Fibroblast of lung (primary cell): Measurements from ENCODE around the gene NSMF. TPM values are rescaled to one million over a fixed set of nuclear protein-coding genes. Genes with fewer than 3 reads are reported as not detected.

Experiments used
- DNase-seq, 2 donors: peaks; one replicate each; pipeline versions ENCODE4 v3.0.0 to v3.0.0-alpha.2; 2010; ENCODE audit warnings: low read depth in 2 of 2
- H2AFZ ChIP-seq: 2 replicates; pipeline ENCODE4 v1.5.1; 2012; ENCODE audit warnings: low read length, control low read depth, inconsistent platforms
- H3K27ac ChIP-seq: 2 replicates; pipeline ENCODE4 v1.5.1; 2011; ENCODE audit warnings: low read length, control low read depth; ENCODE audit not compliant: insufficient read depth
- H3K27me3 ChIP-seq: 2 replicates; pipeline ENCODE4 v1.5.1; 2011; ENCODE audit warnings: mild to moderate bottlenecking, low read length; ENCODE audit not compliant: control insufficient read depth, insufficient read depth
- H3K36me3 ChIP-seq: 2 replicates; pipeline ENCODE4 v1.5.1; 2011; ENCODE audit warnings: low read length; ENCODE audit not compliant: control insufficient read depth, insufficient read depth
- H3K4me1 ChIP-seq: 2 replicates; pipeline ENCODE4 v1.5.1; 2011; ENCODE audit warnings: low read length; ENCODE audit not compliant: control insufficient read depth, insufficient read depth; ENCODE audit errors: extremely low read depth
- H3K4me2 ChIP-seq: 2 replicates; pipeline ENCODE4 v1.5.1; 2011; ENCODE audit warnings: low read length, control low read depth; ENCODE audit not compliant: insufficient read depth; ENCODE audit errors: extremely low read depth
- H3K4me3 ChIP-seq, 4 experiments: fragments of 200-600 bp in 1 of 4; sonication (generic) in 1 of 4; replicated peaks in 1 of 4; 2 replicates each; pipeline ENCODE4 v1.5.1; 2011 to 2016; ENCODE audit warnings: low read length in 4 of 4, low read depth in 3 of 4, mild to moderate bottlenecking in 3 of 4, control low read depth in 2 of 4, inconsistent platforms in 1 of 4, mixed read lengths in 1 of 4; ENCODE audit not compliant: insufficient read depth in 1 of 4; ENCODE audit errors: control extremely low read depth in 1 of 4
- H3K79me2 ChIP-seq: 2 replicates; pipeline ENCODE4 v1.5.1; 2012; ENCODE audit warnings: mild to moderate bottlenecking, low read length, inconsistent platforms; ENCODE audit not compliant: control insufficient read depth, insufficient read depth
- H3K9ac ChIP-seq: 2 replicates; pipeline ENCODE4 v1.5.1; 2011; ENCODE audit warnings: mild to moderate bottlenecking, low read length, control low read depth; ENCODE audit not compliant: insufficient read depth
- H3K9me3 ChIP-seq: 2 replicates; pipeline ENCODE4 v1.5.1; 2012; ENCODE audit warnings: low read depth, low read length; ENCODE audit not compliant: control insufficient read depth, insufficient read depth
- H4K20me1 ChIP-seq: 2 replicates; pipeline ENCODE4 v1.5.1; 2011; ENCODE audit warnings: low read length; ENCODE audit not compliant: control insufficient read depth, insufficient read depth; ENCODE audit errors: extremely low read depth
- CTCF ChIP-seq, 2 donors: IDR thresholded peaks in 1 of 2; conservative IDR thresholded peaks in 1 of 2; 1 replicate in 1 of 2; 2 replicates in 1 of 2; pipeline ENCODE4 v1.5.1; 2011 to 2012; ENCODE audit warnings: low read length in 2 of 2, control low read depth in 1 of 2, inconsistent platforms in 1 of 2, low read depth in 1 of 2, mild to moderate bottlenecking in 1 of 2
- EZH2 ChIP-seq: IDR thresholded peaks from 2 replicates; pipeline ENCODE4 v1.5.1; 2012; ENCODE audit warnings: low read length, control low read depth, mild to moderate bottlenecking; ENCODE audit errors: missing control alignments
- polyA plus RNA-seq, 2 donors: library from polyadenylated mRNA; depleted of rRNA in 1 of 2; stranded (reverse) in 1 of 2; unstranded in 1 of 2; fragments of >200 nt; gene quantifications; 2 replicates each; pipeline ENCODE4 v1.2.1, GENCODE V29; 2011 to 2012; ENCODE audit warnings: missing spikeins in 1 of 2
- total RNA-seq: library from RNA; depleted of rRNA; stranded (reverse); fragments of >200 nt; gene quantifications from 2 replicates; pipeline ENCODE4 v1.2.1, GENCODE V29; 2014

NSMF gene
- total and polyA plus RNA-seq, 2 donors (not counting 1 experiment from before 2014, with no cell fraction given): 13.4 to 15.0 TPM

GRCh38 chr9:137445275-137445807 is 13.8 kb downstream of the NSMF start:
- Histone ChIP-seq H3K9me3 (no peaks in the 10 kb centered on the region), H3K79me2 (no peaks in the 10 kb centered on the region), H3K4me1 (peaks cover 2% of the 10 kb centered on the region), H3K27me3 (no peaks in the 10 kb centered on the region), H3K27ac (no peak overlapping the region), H3K4me2 (no peak overlapping the region), H3K4me3 (no peak overlapping the region), H3K36me3 (peaks cover 3% of the 10 kb centered on the region), H2AFZ (no peak overlapping the region), H4K20me1 (no peaks in the 10 kb centered on the region), H3K9ac (no peak overlapping the region)
- TF ChIP-seq EZH2 (no peak), CTCF (conservative IDR thresholded peaks at IDR 0.05 in 1 of 2, IDR thresholded peaks at IDR 0.05 in 1 of 2; ENCODE audit: low read depth in 1 of 2, low read length in 2 of 2) (peak; percentile 79 to 86)
- DNase-seq: peak; percentile 68 to 77

- no peak for DNase-seq
- H4K20me1 ChIP-seq: no peaks in the 10 kb centered on the region
- no peak overlapping the region for H3K27ac ChIP-seq
- H3K79me2 ChIP-seq: no peaks in the 10 kb centered on the region
- no peaks in the 10 kb centered on the region for H3K9me3 ChIP-seq
- no peak overlapping the region for H3K9ac ChIP-seq
- H3K36me3 ChIP-seq: peaks cover 3% of the 10 kb centered on the region
- peaks cover 2% of the 10 kb centered on the region for H3K4me1 ChIP-seq
- H3K27me3 ChIP-seq: no peaks in the 10 kb centered on the region
- TF ChIP-seq EZH2: no peak
- no peak for TF ChIP-seq CTCF (conservative IDR thresholded peaks at IDR 0.05 in 1 of 2, IDR thresholded peaks at IDR 0.05 in 1 of 2; ENCODE audit: low read depth in 1 of 2, low read length in 2 of 2)
- no peak overlapping the region for H3K4me3 ChIP-seq
- H3K4me2 ChIP-seq: no peak overlapping the region
- no peak overlapping the region for H2AFZ ChIP-seq
These were observed 14.9 kb downstream of the NSMF start for GRCh38 chr9:137444106-137444790.

- Histone ChIP-seq H3K27ac (no peak overlapping the region), H3K9ac (no peak overlapping the region), H3K27me3 (no peaks in the 10 kb centered on the region), H3K9me3 (no peaks in the 10 kb centered on the region), H2AFZ (no peak overlapping the region), H3K4me2 (no peak overlapping the region), H3K4me3 (no peak overlapping the region), H4K20me1 (no peaks in the 10 kb centered on the region), H3K36me3 (no peaks in the 10 kb centered on the region), H3K79me2 (no peaks in the 10 kb centered on the region), H3K4me1 (peaks cover 2% of the 10 kb centered on the region)
- no peak for DNase-seq
- TF ChIP-seq EZH2: no peak
- no peak for TF ChIP-seq CTCF (conservative IDR thresholded peaks at IDR 0.05 in 1 of 2, IDR thresholded peaks at IDR 0.05 in 1 of 2; ENCODE audit: low read depth in 1 of 2, low read length in 2 of 2)
These were observed 17.2 kb downstream of the NSMF start for GRCh38 chr9:137441935-137442321.
